ENCODE data around the gene WDR7.

DNA sequence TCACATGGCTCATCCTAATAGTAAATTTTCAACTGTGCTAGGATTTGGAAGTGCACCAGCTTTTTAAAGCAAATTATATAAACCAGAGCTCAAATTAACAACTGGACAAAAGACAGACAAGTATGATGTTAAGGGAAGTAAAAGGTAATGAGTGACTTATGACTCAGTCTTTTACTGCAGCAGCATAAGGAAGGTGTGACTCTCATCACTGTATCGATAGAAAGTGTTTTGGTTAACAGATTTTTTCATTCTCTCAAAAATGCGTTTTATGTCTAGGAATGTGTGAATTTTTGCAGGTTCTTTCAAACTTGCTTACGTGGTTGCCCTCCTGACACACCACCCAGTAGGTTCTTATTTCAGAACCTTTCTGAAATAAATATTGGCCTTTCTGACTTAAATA lies 251.5 kb downstream of the WDR7 start:
- TF ChIP-seq, protein P1, sequence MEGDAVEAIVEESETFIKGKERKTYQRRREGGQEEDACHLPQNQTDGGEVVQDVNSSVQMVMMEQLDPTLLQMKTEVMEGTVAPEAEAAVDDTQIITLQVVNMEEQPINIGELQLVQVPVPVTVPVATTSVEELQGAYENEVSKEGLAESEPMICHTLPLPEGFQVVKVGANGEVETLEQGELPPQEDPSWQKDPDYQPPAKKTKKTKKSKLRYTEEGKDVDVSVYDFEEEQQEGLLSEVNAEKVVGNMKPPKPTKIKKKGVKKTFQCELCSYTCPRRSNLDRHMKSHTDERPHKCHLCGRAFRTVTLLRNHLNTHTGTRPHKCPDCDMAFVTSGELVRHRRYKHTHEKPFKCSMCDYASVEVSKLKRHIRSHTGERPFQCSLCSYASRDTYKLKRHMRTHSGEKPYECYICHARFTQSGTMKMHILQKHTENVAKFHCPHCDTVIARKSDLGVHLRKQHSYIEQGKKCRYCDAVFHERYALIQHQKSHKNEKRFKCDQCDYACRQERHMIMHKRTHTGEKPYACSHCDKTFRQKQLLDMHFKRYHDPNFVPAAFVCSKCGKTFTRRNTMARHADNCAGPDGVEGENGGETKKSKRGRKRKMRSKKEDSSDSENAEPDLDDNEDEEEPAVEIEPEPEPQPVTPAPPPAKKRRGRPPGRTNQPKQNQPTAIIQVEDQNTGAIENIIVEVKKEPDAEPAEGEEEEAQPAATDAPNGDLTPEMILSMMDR (IDR thresholded peaks at IDR 0.05), result no peak
- TF ChIP-seq POLR2A (IDR thresholded peaks at IDR 0.05), result no peak

All from esophagus squamous epithelium (tissue), 4 donors.